Testis (tissue), 3 donors: Measurements from ENCODE around the gene GCNT2. TPM values are rescaled to one million over a fixed set of nuclear protein-coding genes. Genes with fewer than 3 reads are reported as not detected.
"Not testable (repeated sequence)": the region's sequence is repeated elsewhere in the genome, so short reads cannot be mapped to it uniquely, and the experiment has no call there.

Experiments used
- DNase-seq: peaks from one replicate; pipeline ENCODE4 v3.0.0-alpha.2; 2019
- H3K27ac ChIP-seq, 2 donors: fragments of 200-600 bp; sonication (generic); one replicate each; pipeline ENCODE4 v1.5.1; 2019
- H3K27me3 ChIP-seq: fragments of 200-600 bp; sonication (generic); one replicate; pipeline ENCODE4 v1.5.1; 2019
- H3K36me3 ChIP-seq: fragments of 200-600 bp; sonication (generic); one replicate; pipeline ENCODE4 v1.5.1; 2017; ENCODE audit warnings: low read depth; ENCODE audit errors: missing control alignments
- H3K4me1 ChIP-seq: fragments of 200-600 bp; sonication (generic); one replicate; pipeline ENCODE4 v1.5.1; 2019
- H3K4me3 ChIP-seq, 2 donors: fragments of 200-600 bp; sonication (generic); one replicate each; pipeline ENCODE4 v1.5.1; 2017 to 2019
- H3K9me3 ChIP-seq: fragments of 200-600 bp; sonication (generic); one replicate; pipeline ENCODE4 v1.5.1; 2017
- POLR2A ChIP-seq: fragments of 450-650 bp; IDR thresholded peaks from one replicate; pipeline ENCODE4 v1.6.1; 2017; ENCODE audit warnings: antibody characterized with exemption, mild to moderate bottlenecking, moderate library complexity
- WGBS, 2 donors: methylation state at CpG; one replicate each; pipeline ENCODE4 v1.1.5; 2018; 5-methylcytosine and 5-hydroxymethylcytosine counted together
- intact Hi-C: fragments of 100-400 bp; cut with DNase I; formaldehyde crosslinking; loops from one replicate; pipeline ENCODE4 v1.15.1; 2023; ENCODE audit warnings: low total_unique reads
- polyA plus RNA-seq: library from polyadenylated mRNA; stranded (reverse); fragments of 350-450 nt; fragmentation: Illumina TruSeq; extraction: RNeasy Lipid Tissue Mini Kit (QIAGEN cat#74804); gene quantifications from one replicate; pipeline ENCODE4 v1.2.3, GENCODE V29; 2014; ENCODE audit warnings: low read depth, low replicate concordance; ENCODE audit not compliant: insufficient read depth
- total RNA-seq, 2 donors: library from RNA; depleted of rRNA; stranded (reverse); fragments of >200 nt; gene quantifications; one replicate each; pipeline ENCODE4 v1.2.3, GENCODE V29; 2016
- TF ChIP-seq, protein P1 (sequence below), 3 experiments: fragments of 450-650 bp in 2 of 3; fragments of 200-600 bp in 1 of 3; sonication (generic) in 1 of 3; IDR thresholded peaks; one replicate each; pipeline ENCODE4 v1.5.1; 2016 to 2019; ENCODE audit warnings: antibody characterized with exemption in 3 of 3, mild to moderate bottlenecking in 2 of 3, moderate library complexity in 1 of 3

Gene GCNT2
- total and polyA plus RNA-seq, 3 donors from 2014 or later: 12.8 to 28.0 (median 17.0) TPM

DNA sequence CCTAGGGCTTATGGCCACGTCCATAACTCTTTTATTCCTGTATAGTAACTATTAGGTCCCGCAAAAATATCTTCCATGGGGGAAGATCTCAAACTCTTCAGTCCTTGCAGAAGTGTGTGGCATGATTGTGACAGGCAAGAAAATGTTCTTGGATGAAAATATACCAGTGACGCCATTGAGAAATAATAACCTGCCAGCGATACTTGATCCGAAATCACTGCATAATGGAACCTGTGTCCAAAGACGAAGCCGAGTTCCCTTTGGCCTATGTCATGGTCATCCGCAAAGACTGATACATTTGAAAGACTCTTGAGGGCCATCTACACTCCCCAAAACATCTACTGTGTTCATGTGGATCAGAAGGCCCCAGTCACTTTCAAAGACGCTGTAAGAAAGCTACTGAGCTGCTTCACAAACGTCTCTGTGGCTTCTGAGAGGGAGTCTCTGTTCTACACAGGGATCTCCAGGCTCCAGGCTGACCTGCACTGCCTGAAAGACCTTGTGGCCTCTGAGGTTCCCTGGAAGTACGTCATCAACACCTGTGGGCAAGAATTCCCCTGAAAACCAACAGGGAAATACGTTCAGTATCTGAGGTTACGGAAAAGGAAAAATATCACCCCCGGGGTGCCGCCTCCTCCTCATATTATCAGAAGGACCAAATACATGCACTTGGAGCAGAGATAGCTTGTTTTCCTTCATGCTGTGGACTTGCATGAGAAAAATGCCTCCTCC, 6.9 kb upstream of the GCNT2 start:
- Histone ChIP-seq H3K4me1 (no peaks in the 10 kb centered on the region), H3K27ac (no peak overlapping the region), H3K36me3 (no peaks in the 10 kb centered on the region), H3K9me3 (no peaks in the 10 kb centered on the region), H3K27me3 (no peaks in the 10 kb centered on the region), H3K4me3 (no peak overlapping the region)
- TF ChIP-seq POLR2A: no peak
- TF ChIP-seq, protein P1, sequence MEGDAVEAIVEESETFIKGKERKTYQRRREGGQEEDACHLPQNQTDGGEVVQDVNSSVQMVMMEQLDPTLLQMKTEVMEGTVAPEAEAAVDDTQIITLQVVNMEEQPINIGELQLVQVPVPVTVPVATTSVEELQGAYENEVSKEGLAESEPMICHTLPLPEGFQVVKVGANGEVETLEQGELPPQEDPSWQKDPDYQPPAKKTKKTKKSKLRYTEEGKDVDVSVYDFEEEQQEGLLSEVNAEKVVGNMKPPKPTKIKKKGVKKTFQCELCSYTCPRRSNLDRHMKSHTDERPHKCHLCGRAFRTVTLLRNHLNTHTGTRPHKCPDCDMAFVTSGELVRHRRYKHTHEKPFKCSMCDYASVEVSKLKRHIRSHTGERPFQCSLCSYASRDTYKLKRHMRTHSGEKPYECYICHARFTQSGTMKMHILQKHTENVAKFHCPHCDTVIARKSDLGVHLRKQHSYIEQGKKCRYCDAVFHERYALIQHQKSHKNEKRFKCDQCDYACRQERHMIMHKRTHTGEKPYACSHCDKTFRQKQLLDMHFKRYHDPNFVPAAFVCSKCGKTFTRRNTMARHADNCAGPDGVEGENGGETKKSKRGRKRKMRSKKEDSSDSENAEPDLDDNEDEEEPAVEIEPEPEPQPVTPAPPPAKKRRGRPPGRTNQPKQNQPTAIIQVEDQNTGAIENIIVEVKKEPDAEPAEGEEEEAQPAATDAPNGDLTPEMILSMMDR (IDR thresholded peaks at IDR 0.05): no peak
- 75 to 90% methylated on average over 15 of the region's 15 CpGs for WGBS, 2 donors
- DNase-seq: no peak
- intact Hi-C loops: no loop called here

DNA sequence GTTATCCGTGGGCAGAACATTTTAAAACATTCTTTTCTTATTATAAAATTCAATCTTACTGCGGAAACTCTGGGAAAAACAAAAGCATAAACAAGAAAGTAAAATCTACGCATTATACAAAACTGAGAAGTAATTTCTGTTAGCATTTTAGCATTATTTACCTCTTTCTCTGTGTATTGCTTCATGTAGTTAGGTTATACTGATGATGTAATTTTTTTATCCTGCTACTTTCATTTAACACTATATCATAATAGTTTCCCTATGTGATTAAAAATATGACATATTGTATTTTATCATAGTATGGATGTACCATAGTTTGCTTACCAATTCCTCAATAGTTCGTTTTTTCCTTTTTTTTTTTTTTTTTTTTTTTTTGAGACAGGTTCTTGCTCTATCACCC, 4.2 kb upstream of the GCNT2 start:
- Histone ChIP-seq H3K36me3 (no peaks in the 10 kb centered on the region), H3K9me3 (no peaks in the 10 kb centered on the region), H3K27me3 (no peaks in the 10 kb centered on the region), H3K27ac (no peak overlapping the region), H3K4me1 (no peaks in the 10 kb centered on the region), H3K4me3 (peak overlapping the region in 1 of 2 donors; percentile 7)
- no peak for TF ChIP-seq POLR2A
- TF ChIP-seq, protein P1 (IDR thresholded peaks at IDR 0.05): no peak
- DNase-seq: no peak
- intact Hi-C loops: no loop called here
- 71 to 73% methylated on average over 4 of the region's 4 CpGs for WGBS, 2 donors

DNA sequence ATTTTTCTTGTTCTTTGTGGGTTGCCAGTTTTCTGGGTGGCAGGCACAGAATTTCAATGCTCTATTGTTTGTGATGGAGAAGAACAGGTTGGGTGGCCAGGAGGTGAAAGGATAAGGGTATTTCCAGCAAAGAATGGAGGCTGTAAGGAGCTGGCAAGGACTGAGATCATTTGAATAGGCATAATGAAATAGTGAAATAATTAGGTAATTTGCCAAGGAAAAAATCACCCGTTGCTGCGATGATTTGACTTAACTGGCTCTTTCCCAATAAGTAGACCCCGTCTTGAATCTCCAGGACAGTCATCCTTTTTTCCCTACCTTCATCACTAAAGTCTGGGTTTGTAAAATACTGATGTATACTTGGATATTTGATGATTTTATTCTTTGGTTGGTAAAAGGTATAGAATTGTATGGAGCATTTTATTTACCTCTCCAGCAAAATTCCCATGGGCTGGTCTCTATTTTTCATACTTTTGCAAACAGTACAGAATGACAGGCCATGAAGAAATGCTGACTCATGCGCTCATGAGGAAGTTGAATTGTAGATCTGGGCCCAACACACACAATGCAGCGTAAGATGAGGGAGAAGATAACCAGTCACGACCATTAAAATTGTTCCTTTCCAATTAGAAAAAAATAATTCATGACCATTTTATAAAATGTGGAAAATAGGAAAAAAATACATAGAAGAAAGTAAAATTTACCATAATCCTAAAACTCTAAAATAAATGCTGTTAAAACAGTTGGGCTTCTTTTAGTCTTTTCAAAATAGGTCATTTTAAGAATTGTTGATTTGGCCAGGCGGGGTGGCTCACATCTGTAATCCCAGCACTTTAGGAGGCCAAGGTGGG, 2.4 kb upstream of the GCNT2 start:
- intact Hi-C loops: no loop called here
- H3K27me3 ChIP-seq: no peaks in the 10 kb centered on the region
- H3K27ac ChIP-seq: no peak overlapping the region
- no peaks in the 10 kb centered on the region for H3K4me1 ChIP-seq
- TF ChIP-seq, protein P1 (IDR thresholded peaks at IDR 0.05): no peak
- TF ChIP-seq POLR2A: no peak
- no peaks in the 10 kb centered on the region for H3K36me3 ChIP-seq
- H3K4me3 ChIP-seq: no peak overlapping the region
- no peak for DNase-seq
- WGBS, 2 donors: 78 to 85% methylated on average over 7 of the region's 7 CpGs
- H3K9me3 ChIP-seq: no peaks in the 10 kb centered on the region

DNA sequence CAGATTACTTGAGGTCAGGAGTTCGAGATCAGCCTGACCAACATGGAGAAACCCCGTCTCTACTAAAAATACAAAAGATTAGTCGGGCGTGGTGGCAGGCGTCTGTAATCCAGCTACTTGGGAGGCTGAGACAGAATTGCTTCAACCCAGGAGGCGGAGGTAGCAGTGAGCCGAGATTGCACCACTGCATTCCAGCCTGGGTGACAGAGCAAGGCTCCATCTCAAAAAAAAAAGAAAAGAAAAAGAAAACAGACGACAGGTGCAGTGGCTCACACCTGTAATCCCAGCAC, 1.8 kb upstream of the GCNT2 start:
- H3K36me3 ChIP-seq, H3K9me3 ChIP-seq, DNase-seq, H3K27ac ChIP-seq, H3K4me1 ChIP-seq, H3K4me3 ChIP-seq, intact Hi-C loops, H3K27me3 ChIP-seq: not testable (repeated sequence)
- 86 to 93% methylated on average over 8 of the region's 8 CpGs for WGBS, 2 donors

DNA sequence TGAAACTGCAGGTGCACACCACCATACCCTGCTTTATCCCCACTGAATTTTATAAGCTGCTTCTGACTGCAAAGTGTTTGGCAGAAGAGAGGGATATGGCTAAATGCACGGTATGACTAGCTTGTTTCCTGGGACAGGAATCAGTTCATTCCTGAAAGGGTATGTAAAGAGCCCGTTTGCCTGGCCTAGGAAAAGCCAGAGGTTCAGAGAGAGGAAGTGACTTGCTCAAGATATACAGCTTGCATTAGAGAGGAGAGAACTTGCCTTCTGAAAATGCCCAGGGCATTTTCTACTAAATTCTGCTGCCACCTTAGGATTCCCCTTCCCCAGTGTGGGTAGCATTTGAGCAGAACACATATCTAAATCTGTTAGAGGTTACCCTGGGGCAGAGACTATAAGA, 683 bp upstream of the GCNT2 start:
- WGBS, 2 donors: 63 to 71% methylated on average over 2 of the region's 2 CpGs
- no peak overlapping the region for H3K4me3 ChIP-seq
- intact Hi-C loops: no loop called here
- H3K27ac ChIP-seq: no peak overlapping the region
- no peaks in the 10 kb centered on the region for H3K36me3 ChIP-seq
- no peaks in the 10 kb centered on the region for H3K4me1 ChIP-seq
- TF ChIP-seq, protein P1 (IDR thresholded peaks at IDR 0.05): no peak
- no peak for TF ChIP-seq POLR2A
- H3K9me3 ChIP-seq: no peaks in the 10 kb centered on the region
- H3K27me3 ChIP-seq: no peaks in the 10 kb centered on the region
- DNase-seq: no peak
